HEK293T (cell line): ENCODE measurements around the gene LGR6.

ENCODE experiments used
- ARNT ChIP-seq: fragments of 450-650 bp; IDR thresholded peaks from 2 replicates; pipeline ENCODE4 v1.6.1; 2017; ENCODE audit warnings: mild to moderate bottlenecking
- BHLHE40 ChIP-seq: fragments of 450-650 bp; IDR thresholded peaks from 2 replicates; pipeline ENCODE4 v1.6.1; 2016; ENCODE audit warnings: mild to moderate bottlenecking, moderate library complexity, borderline replicate concordance
- SP1 ChIP-seq: fragments of 450-650 bp; IDR thresholded peaks from 2 replicates; pipeline ENCODE4 v1.6.1; 2017
- SUZ12 ChIP-seq: fragments of 450-650 bp; IDR thresholded peaks from 2 replicates; pipeline ENCODE4 v1.6.1; 2016; ENCODE audit warnings: mild to moderate bottlenecking
- ZNF384 ChIP-seq: fragments of 450-650 bp; IDR thresholded peaks from 2 replicates; pipeline ENCODE4 v1.6.1; 2016

- TF ChIP-seq BHLHE40 (no peak), ZNF384 (no peak), SP1 (no peak), ARNT (no peak), SUZ12 (no peak)
These were observed 10.5 kb downstream of the LGR6 start for GRCh38 chr1:202204065-202204464.
